Measurements from ENCODE around the gene SLC25A39.
"Not testable (repeated sequence)": the region's sequence is repeated elsewhere in the genome, so short reads cannot be mapped to it uniquely, and the experiment has no call there.

Gene SLC25A39

GRCh38 chr17:44324571-44325275 is at the start of gene SLC25A39:
TSS of gene SLC25A39 (minus strand) at chr17:44324823. CDS start at chr17:44323562, 1,261 bp downstream.
- no peaks in the 10 kb centered on the region for H3K4me1 ChIP-seq (ENCODE audit: insufficient read depth, low read length)
- peak within 1 kb of the TSS; percentile 85 for H3K9ac ChIP-seq (ENCODE audit: low read depth, low read length)
- H3K27me3 ChIP-seq (ENCODE audit: insufficient read depth, low read length), result peaks cover 17% of the 10 kb centered on the region
- no peaks in the 10 kb centered on the region for H3K9me3 ChIP-seq (ENCODE audit: insufficient read depth, low read depth, low read length)
- no peak within 1 kb of the TSS for H3K27ac ChIP-seq (ENCODE audit: low read length)
- peak within 1 kb of the TSS; percentile 89 for H3K4me3 ChIP-seq (ENCODE audit: low read length)
- peaks cover 28% of the 10 kb centered on the region for H3K36me3 ChIP-seq (ENCODE audit: insufficient read depth, low read depth, low read length)

- H3K27me3 ChIP-seq (ENCODE audit: insufficient read depth, low read length), result peaks cover 11% of the 10 kb centered on the region; the same call in 1 of the 2 replicates
- peaks cover 5% of the 10 kb centered on the region; the same call in 1 of the 2 replicates for H3K4me1 ChIP-seq (ENCODE audit: insufficient read depth, low read length)
- no peaks in the 10 kb centered on the region for H3K9me3 ChIP-seq (ENCODE audit: insufficient read depth, low read depth, low read length)
- no peak overlapping the region for H3K27ac ChIP-seq (ENCODE audit: low read length)
- no peak overlapping the region for H3K4me3 ChIP-seq (ENCODE audit: low read length)
- H3K36me3 ChIP-seq (ENCODE audit: insufficient read depth, low read depth, low read length), result no peaks in the 10 kb centered on the region
- H3K9ac ChIP-seq (ENCODE audit: low read depth, low read length), result no peak overlapping the region
Measured at GRCh38 chr17:44372036-44372435, 47.4 kb upstream of the SLC25A39 start.

GRCh38 chr17:44369414-44370023 is 44.9 kb upstream of the SLC25A39 start:
- H3K4me3 ChIP-seq (ENCODE audit: low read length); H3K36me3 ChIP-seq (ENCODE audit: insufficient read depth, low read depth, low read length); H3K9ac ChIP-seq (ENCODE audit: low read depth, low read length); H3K4me1 ChIP-seq (ENCODE audit: insufficient read depth, low read length); H3K27ac ChIP-seq (ENCODE audit: low read length); H3K9me3 ChIP-seq (ENCODE audit: insufficient read depth, low read depth, low read length): not testable (repeated sequence)
- peaks cover 25% of the 10 kb centered on the region for H3K27me3 ChIP-seq (ENCODE audit: insufficient read depth, low read length)

GRCh38 chr17:44368391-44369243 is 44.0 kb upstream of the SLC25A39 start:
- H3K27ac ChIP-seq (ENCODE audit: low read length); H3K9me3 ChIP-seq (ENCODE audit: insufficient read depth, low read depth, low read length): not testable (repeated sequence)
- H3K27me3 ChIP-seq (ENCODE audit: insufficient read depth, low read length), result peaks cover 30% of the 10 kb centered on the region

GRCh38 chr17:44367231-44367979 is 42.8 kb upstream of the SLC25A39 start:
- H3K4me3 ChIP-seq (ENCODE audit: low read length), result no peak overlapping the region
- peaks cover 30% of the 10 kb centered on the region for H3K27me3 ChIP-seq (ENCODE audit: insufficient read depth, low read length)
- H3K9ac ChIP-seq (ENCODE audit: low read depth, low read length), result no peak overlapping the region
- H3K9me3 ChIP-seq (ENCODE audit: insufficient read depth, low read depth, low read length), result no peaks in the 10 kb centered on the region
- H3K27ac ChIP-seq (ENCODE audit: low read length), result no peak overlapping the region
- no peaks in the 10 kb centered on the region; the same call in 1 of the 2 replicates for H3K4me1 ChIP-seq (ENCODE audit: insufficient read depth, low read length)
- H3K36me3 ChIP-seq (ENCODE audit: insufficient read depth, low read depth, low read length), result no peaks in the 10 kb centered on the region

More at GRCh38 chr17:44368391-44369243, 44.0 kb upstream of the SLC25A39 start:
- not testable (repeated sequence) for H3K4me3 ChIP-seq (ENCODE audit: low read length); H3K36me3 ChIP-seq (ENCODE audit: insufficient read depth, low read depth, low read length); H3K4me1 ChIP-seq (ENCODE audit: insufficient read depth, low read length); H3K9ac ChIP-seq (ENCODE audit: low read depth, low read length)

GRCh38 chr17:44365051-44365450 is 40.4 kb upstream of the SLC25A39 start:
- not testable (repeated sequence) for H3K4me3 ChIP-seq (ENCODE audit: low read length); H3K9ac ChIP-seq (ENCODE audit: low read depth, low read length); H3K27ac ChIP-seq (ENCODE audit: low read length); H3K36me3 ChIP-seq (ENCODE audit: insufficient read depth, low read depth, low read length); H3K9me3 ChIP-seq (ENCODE audit: insufficient read depth, low read depth, low read length)
- Histone ChIP-seq H3K27me3 (ENCODE audit: insufficient read depth, low read length) (peaks cover 30% of the 10 kb centered on the region), H3K4me1 (ENCODE audit: insufficient read depth, low read length) (peaks cover 17% of the 10 kb centered on the region)

GRCh38 chr17:44363613-44364159 is 39.1 kb upstream of the SLC25A39 start, which contains the start of gene FAM171A2:
TSS of gene FAM171A2 (minus strand) at chr17:44363853. CDS start at chr17:44363714, 139 bp downstream.
- Histone ChIP-seq H3K27ac (ENCODE audit: low read length) (no peak within 1 kb of the TSS), H3K4me1 (ENCODE audit: insufficient read depth, low read length) (peaks cover 17% of the 10 kb centered on the region), H3K36me3 (ENCODE audit: insufficient read depth, low read depth, low read length) (no peaks in the 10 kb centered on the region), H3K9ac (ENCODE audit: low read depth, low read length) (peak within 1 kb of the TSS; percentile 87), H3K9me3 (ENCODE audit: insufficient read depth, low read depth, low read length) (no peaks in the 10 kb centered on the region), H3K4me3 (ENCODE audit: low read length) (peak within 1 kb of the TSS; percentile 81), H3K27me3 (ENCODE audit: insufficient read depth, low read length) (peaks cover 30% of the 10 kb centered on the region)

- Histone ChIP-seq H3K4me3 (ENCODE audit: low read length) (peak overlapping the region; percentile 81), H3K4me1 (ENCODE audit: insufficient read depth, low read length) (peaks cover 17% of the 10 kb centered on the region), H3K9ac (ENCODE audit: low read depth, low read length) (peak overlapping the region; percentile 87), H3K9me3 (ENCODE audit: insufficient read depth, low read depth, low read length) (no peaks in the 10 kb centered on the region), H3K36me3 (ENCODE audit: insufficient read depth, low read depth, low read length) (no peaks in the 10 kb centered on the region), H3K27ac (ENCODE audit: low read length) (no peak overlapping the region), H3K27me3 (ENCODE audit: insufficient read depth, low read length) (peaks cover 30% of the 10 kb centered on the region)
Measured at GRCh38 chr17:44362949-44363612, 38.5 kb upstream of the SLC25A39 start.

- Histone ChIP-seq H3K27ac (ENCODE audit: low read length) (no peak overlapping the region), H3K4me3 (ENCODE audit: low read length) (peak overlapping the region; percentile 81), H3K9me3 (ENCODE audit: insufficient read depth, low read depth, low read length) (no peaks in the 10 kb centered on the region)
Measured at GRCh38 chr17:44362459-44362948, 37.9 kb upstream of the SLC25A39 start.

More at GRCh38 chr17:44362459-44362948, 37.9 kb upstream of the SLC25A39 start:
- H3K4me1 ChIP-seq (ENCODE audit: insufficient read depth, low read length), result peaks cover 17% of the 10 kb centered on the region
- peaks cover 28% of the 10 kb centered on the region for H3K27me3 ChIP-seq (ENCODE audit: insufficient read depth, low read length)
- H3K9ac ChIP-seq (ENCODE audit: low read depth, low read length), result peak overlapping the region; percentile 87; the same call in 1 of the 2 replicates
- H3K36me3 ChIP-seq (ENCODE audit: insufficient read depth, low read depth, low read length), result no peaks in the 10 kb centered on the region

Measured in iPS-20b (cell line).